ENCODE results near the gene ARGLU1.

DNA sequence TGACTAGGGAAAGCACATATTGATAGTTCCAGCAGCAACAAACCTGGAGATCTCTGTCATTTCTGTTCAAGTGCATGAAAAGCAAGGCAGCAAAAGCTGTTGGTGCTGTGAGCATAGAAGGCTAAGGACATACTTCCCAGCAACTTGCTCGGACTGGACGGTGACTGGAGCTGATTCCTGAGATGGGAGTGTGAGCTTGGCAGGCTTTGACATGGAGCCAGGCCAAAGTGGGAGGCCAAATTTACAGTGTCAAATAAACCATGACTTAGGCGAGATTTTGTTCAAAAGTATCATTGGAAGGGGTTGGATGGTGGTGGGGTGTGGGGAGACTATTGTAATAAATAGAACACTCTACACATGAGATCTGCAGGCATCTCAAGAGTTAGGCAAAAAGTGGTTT is 5.9 kb upstream of the ARGLU1 start:
- no peak for TF ChIP-seq SP1 (IDR thresholded peaks at IDR 0.05)
- TF ChIP-seq FOXA1 (IDR thresholded peaks at IDR 0.05), result no peak
- TF ChIP-seq FOXM1 (IDR thresholded peaks at IDR 0.05; ENCODE audit: borderline replicate concordance), result no peak
- no peak for TF ChIP-seq CTBP1 (IDR thresholded peaks at IDR 0.05; ENCODE audit: borderline replicate concordance)
